Mucosa of descending colon (tissue), 3 donors: ENCODE data around the gene F10. TPM values are rescaled to one million over a fixed set of nuclear protein-coding genes. Genes with fewer than 3 reads are reported as not detected.

Experiments
- ATAC-seq: fragments of 200-7000 bp; cut with Tn5 transposase; one replicate; pipeline ENCODE4 v1.9.1; 2020; ENCODE audit warnings: mild to moderate bottlenecking, moderate library complexity
- DNase-seq, 3 donors: peaks; one replicate each; pipeline ENCODE4 v3.0.0-alpha.2; 2020
- H3K36me3 ChIP-seq: fragments of 200-600 bp; one replicate; pipeline ENCODE4 v1.8.0; 2021; ENCODE audit warnings: low read depth, mild to moderate bottlenecking
- H3K4me1 ChIP-seq: fragments of 200-600 bp; one replicate; pipeline ENCODE4 v1.8.0; 2021; ENCODE audit warnings: low read depth, mild to moderate bottlenecking
- H3K4me3 ChIP-seq: fragments of 200-600 bp; one replicate; pipeline ENCODE4 v1.8.0; 2021; ENCODE audit warnings: mild to moderate bottlenecking
- H3K9me3 ChIP-seq: fragments of 200-600 bp; one replicate; pipeline ENCODE4 v1.8.0; 2021; ENCODE audit warnings: mild to moderate bottlenecking
- intact Hi-C, 2 donors: fragments of 100-400 bp; cut with DNase I in 1 of 2; cut with micrococcal nuclease in 1 of 2; formaldehyde crosslinking; loops; one replicate each; pipeline versions ENCODE4 v1.11.0 to v1.11.1; 2022; cut with DNase I, micrococcal nuclease
- total RNA-seq, 3 donors: library from RNA; stranded (reverse); fragmentation: NEBNext Ultra II Directional in 2 of 3; extraction: Animal tissue kit (Norgen Biotek cat#: 25700) in 2 of 3; gene quantifications; one replicate each; pipeline versions ENCODE4 v1.2.1 to v1.2.4, GENCODE V29; 2021 to 2023
- TF ChIP-seq, protein P1 (sequence below): fragments of 200-600 bp; IDR thresholded peaks from one replicate; pipeline ENCODE4 v1.8.0; 2022; ENCODE audit warnings: antibody characterized with exemption, mild to moderate bottlenecking
- donor health status: DM: no; HTN: no; CAD: no; lungs with moderate emphysema.
- donor health status: DM: no; HTN: no; CAD: no.
- donor health status: DM: no; HTN: yes; CAD: no.

Gene F10
- total RNA-seq, 3 donors from 2014 or later: 1.3 to 3.5 (median 2.0) TPM

DNA sequence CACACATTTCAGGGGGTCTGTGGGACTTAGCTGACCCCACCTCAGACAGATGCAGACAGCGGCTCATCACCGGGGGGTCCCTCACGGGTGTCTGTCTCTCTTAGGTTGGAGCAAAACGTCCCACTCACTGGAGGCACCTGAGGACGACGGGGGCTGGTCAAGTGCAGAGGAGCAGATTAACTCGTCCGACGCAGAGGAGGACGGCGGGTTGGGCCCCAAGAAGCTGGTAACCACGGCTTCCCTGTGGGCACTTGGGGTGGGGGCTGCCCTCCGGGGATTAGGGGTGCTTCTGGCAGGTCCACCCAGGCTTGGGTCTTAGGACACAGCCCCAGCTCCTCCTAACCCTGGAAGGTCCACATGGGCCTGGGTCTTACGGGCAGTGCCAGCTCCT is 28.2 kb upstream of the F10 start:
- peak in 1 of 3 donors; percentile 36 for DNase-seq
- no peaks in the 10 kb centered on the region for H3K9me3 ChIP-seq
- H3K36me3 ChIP-seq: no peaks in the 10 kb centered on the region
- intact Hi-C loops: no loop called here
- no peak for ATAC-seq
- no peak overlapping the region for H3K4me3 ChIP-seq
- no peaks in the 10 kb centered on the region for H3K4me1 ChIP-seq
- TF ChIP-seq, protein P1, sequence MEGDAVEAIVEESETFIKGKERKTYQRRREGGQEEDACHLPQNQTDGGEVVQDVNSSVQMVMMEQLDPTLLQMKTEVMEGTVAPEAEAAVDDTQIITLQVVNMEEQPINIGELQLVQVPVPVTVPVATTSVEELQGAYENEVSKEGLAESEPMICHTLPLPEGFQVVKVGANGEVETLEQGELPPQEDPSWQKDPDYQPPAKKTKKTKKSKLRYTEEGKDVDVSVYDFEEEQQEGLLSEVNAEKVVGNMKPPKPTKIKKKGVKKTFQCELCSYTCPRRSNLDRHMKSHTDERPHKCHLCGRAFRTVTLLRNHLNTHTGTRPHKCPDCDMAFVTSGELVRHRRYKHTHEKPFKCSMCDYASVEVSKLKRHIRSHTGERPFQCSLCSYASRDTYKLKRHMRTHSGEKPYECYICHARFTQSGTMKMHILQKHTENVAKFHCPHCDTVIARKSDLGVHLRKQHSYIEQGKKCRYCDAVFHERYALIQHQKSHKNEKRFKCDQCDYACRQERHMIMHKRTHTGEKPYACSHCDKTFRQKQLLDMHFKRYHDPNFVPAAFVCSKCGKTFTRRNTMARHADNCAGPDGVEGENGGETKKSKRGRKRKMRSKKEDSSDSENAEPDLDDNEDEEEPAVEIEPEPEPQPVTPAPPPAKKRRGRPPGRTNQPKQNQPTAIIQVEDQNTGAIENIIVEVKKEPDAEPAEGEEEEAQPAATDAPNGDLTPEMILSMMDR: no peak

DNA sequence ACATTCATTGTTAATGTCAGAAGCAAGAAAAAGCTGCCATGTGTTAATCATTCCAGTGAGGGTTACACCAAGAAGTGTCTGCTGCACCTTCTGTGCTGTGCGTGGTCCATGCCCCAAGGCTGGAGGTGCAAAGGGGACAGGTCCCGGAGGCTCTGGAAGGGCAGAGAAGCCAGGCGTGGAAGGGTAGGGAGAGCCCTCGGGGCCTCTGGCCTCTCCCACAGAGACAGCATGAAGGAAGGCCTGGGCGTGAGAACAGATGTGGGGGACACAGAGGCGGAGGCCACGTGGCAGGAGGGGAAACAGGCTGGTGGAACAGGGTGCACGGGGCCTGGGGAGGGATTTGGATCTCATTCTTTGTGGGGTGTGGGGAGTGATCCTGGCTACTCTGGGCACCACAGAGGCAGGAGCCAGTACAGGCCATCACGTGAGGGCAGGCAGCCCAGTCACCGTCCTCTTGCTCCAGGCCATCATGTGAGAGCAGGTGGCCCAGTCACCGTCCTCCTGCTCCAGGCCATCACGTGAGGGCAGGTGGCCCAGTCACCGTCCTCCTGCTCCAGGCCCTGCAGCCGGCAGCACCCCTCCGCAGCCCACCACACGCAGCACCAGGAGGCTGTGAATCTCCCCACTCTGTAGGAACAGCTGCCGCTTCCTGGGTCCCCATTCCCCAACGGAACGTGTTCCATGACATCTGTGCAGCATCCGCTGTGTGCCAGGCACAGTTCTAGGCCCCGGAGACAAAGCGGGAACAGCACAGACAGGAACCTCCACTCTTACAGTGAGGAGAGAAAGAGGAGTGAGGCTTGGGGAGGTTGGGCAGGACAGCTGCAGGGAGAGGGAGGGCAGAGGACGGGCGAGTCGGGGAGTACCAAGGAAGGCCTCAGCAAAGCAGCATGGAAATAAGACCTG is 27.2 kb upstream of the F10 start:
- intact Hi-C loops: no loop called here
- peak in 1 of 3 donors; percentile 38 for DNase-seq
- TF ChIP-seq, protein P1: no peak
- Histone ChIP-seq H3K4me3 (no peak overlapping the region), H3K9me3 (no peaks in the 10 kb centered on the region), H3K4me1 (no peaks in the 10 kb centered on the region), H3K36me3 (no peaks in the 10 kb centered on the region)
- ATAC-seq: no peak

DNA sequence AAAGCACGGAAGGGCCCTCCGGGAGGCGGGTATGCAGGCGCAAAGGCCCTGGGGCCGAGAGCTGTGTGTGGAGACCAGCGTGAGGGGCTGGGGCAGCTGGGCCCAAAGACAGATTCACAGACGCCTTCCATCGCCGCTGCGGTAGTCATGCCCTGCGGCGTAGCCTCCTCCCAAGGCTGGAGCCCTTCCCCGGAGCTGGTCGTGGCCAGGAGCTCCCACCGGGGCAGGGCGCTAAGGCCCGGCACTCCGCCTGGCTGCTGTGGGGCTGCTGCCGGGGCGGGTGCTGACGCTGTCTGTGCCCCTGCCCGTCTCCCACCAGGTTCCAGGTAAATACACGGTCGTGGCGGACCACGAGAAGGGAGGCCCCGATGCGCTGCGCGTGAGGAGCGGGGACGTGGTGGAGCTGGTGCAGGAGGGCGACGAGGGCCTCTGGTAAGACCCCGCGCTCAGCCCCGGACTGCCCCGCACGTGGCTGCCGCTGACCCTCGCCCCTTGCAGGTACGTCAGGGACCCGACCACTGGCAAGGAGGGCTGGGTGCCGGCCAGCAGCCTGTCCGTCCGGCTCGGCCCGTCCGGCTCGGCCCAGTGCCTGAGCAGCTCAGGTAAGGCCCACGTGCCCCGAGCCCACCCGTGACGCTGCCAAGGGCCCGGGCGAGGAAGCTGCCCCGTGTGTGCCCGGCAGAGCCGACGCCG is 26.4 kb upstream of the F10 start:
- H3K4me1 ChIP-seq: no peaks in the 10 kb centered on the region
- ATAC-seq (no peak), DNase-seq (no peak)
- H3K9me3 ChIP-seq: no peaks in the 10 kb centered on the region
- TF ChIP-seq, protein P1: no peak
- H3K4me3 ChIP-seq: no peak overlapping the region
- intact Hi-C loops: no loop called here
- H3K36me3 ChIP-seq: no peaks in the 10 kb centered on the region

DNA sequence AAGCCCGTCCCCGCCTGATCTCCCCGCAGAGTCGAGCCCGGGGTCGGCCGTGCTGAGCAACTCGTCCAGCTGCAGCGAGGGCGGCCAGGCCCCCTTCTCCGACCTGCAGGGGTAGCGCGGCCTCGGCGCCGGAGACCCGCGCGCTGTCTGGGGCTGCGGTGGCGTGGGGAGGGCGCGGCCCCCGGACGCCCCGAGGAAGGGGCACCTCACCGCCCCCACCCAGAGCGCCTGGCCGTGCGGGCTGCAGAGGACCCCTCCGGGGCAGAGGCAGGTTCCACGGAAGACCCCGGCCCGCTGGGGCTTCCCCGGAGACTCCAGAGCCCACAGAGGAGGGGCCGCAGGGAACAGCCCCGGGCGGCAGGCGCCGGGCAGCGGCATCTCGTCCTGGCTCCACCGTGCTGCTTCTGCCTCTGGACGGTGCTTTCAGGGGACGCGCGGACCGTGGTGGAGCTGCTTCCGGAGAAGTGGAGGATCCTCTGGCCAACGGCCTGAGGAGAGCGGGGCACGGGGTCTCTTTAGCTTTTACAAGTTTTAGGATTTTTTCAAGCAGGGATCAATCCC is 25.8 kb upstream of the F10 start:
- H3K9me3 ChIP-seq: no peaks in the 10 kb centered on the region
- no peak for ATAC-seq
- no peaks in the 10 kb centered on the region for H3K4me1 ChIP-seq
- intact Hi-C loops: no loop called here
- no peak overlapping the region for H3K4me3 ChIP-seq
- no peak for DNase-seq
- no peaks in the 10 kb centered on the region for H3K36me3 ChIP-seq
- TF ChIP-seq, protein P1: no peak

DNA sequence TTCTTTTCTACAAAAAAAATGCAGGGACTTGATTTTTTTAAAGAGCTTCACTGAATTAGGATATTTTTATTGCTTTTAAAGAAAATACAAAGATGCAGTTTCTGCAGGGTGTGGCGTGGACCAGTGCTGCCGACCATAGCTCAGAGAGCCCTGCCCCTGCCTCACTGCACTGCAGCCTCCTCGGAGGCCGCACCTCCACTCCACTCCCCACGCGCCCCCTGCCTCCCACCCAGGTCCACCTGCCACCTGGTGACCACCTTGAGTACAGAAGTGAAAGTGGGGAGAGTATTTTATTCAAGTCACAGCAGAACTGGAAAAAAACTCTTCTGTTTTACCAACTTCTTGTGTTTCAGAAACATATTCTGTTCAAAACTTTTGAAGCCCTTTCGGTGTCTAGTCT is 24.9 kb upstream of the F10 start:
- DNase-seq (no peak), ATAC-seq (no peak)
- Histone ChIP-seq H3K4me1 (no peaks in the 10 kb centered on the region), H3K36me3 (no peaks in the 10 kb centered on the region), H3K9me3 (no peaks in the 10 kb centered on the region), H3K4me3 (no peak overlapping the region)
- TF ChIP-seq, protein P1: no peak
- intact Hi-C loops: no loop called here
